H9 (cell line): ENCODE data around the gene NRP2. TPM values are rescaled to one million over a fixed set of nuclear protein-coding genes. Genes with fewer than 3 reads are reported as not detected.

Experiments
- DNase-seq: peaks from one replicate; pipeline ENCODE4 v3.0.0-alpha.2; 2017
- H2AFZ ChIP-seq: one replicate; pipeline ENCODE4 v1.6.1; 2013; ENCODE audit warnings: mild to moderate bottlenecking, low read length, control low read depth, moderate library complexity
- H2AK5ac ChIP-seq: 2 replicates; pipeline ENCODE4 v1.6.1; 2013; ENCODE audit warnings: low read length, control low read depth, mixed read lengths; ENCODE audit not compliant: insufficient read length
- H2BK120ac ChIP-seq: one replicate; pipeline ENCODE4 v1.6.1; 2013; ENCODE audit warnings: low read depth, mild to moderate bottlenecking, low read length, control low read depth, inconsistent platforms; ENCODE audit not compliant: poor library complexity, severe bottlenecking
- H2BK12ac ChIP-seq: 2 replicates; pipeline ENCODE4 v1.6.1; 2013; ENCODE audit warnings: low read length, control low read depth, mixed read lengths, low read depth; ENCODE audit not compliant: insufficient read length
- H2BK15ac ChIP-seq: 2 replicates; pipeline ENCODE4 v1.6.1; 2013; ENCODE audit warnings: low read depth, low read length, control low read depth
- H2BK20ac ChIP-seq: one replicate; pipeline ENCODE4 v1.6.1; 2013; ENCODE audit warnings: low read depth, mild to moderate bottlenecking, low read length, control low read depth, inconsistent platforms; ENCODE audit not compliant: poor library complexity, severe bottlenecking
- H2BK5ac ChIP-seq: 2 replicates; pipeline ENCODE4 v1.6.1; 2013; ENCODE audit warnings: low read length, control low read depth, mixed read lengths; ENCODE audit not compliant: insufficient read length
- H3K14ac ChIP-seq: 2 replicates; pipeline ENCODE4 v1.6.1; 2013; ENCODE audit warnings: low read length, control low read depth; ENCODE audit not compliant: insufficient read depth
- H3K18ac ChIP-seq: 2 replicates; pipeline ENCODE4 v1.6.1; 2013; ENCODE audit warnings: low read depth, mild to moderate bottlenecking, mixed read lengths, low read length, control low read depth; ENCODE audit not compliant: insufficient read length
- H3K23ac ChIP-seq: 2 replicates; pipeline ENCODE4 v1.6.1; 2013; ENCODE audit warnings: low read length, control low read depth, mixed read lengths, low read depth; ENCODE audit not compliant: insufficient read length
- H3K23me2 ChIP-seq: 2 replicates; pipeline ENCODE4 v1.6.1; 2013; ENCODE audit warnings: low read depth, mild to moderate bottlenecking, mixed read lengths, low read length, control low read depth; ENCODE audit not compliant: insufficient read length, poor library complexity, severe bottlenecking
- H3K27ac ChIP-seq: 2 replicates; pipeline ENCODE4 v1.5.1; 2013; ENCODE audit warnings: low read length, control low read depth, mixed read lengths, low read depth; ENCODE audit not compliant: insufficient read length
- H3K27me3 ChIP-seq: 2 replicates; pipeline ENCODE4 v1.6.1; 2013; ENCODE audit warnings: low read length, control low read depth, inconsistent platforms; ENCODE audit not compliant: insufficient read depth
- H3K4ac ChIP-seq: 2 replicates; pipeline ENCODE4 v1.6.1; 2013; ENCODE audit warnings: low read depth, mild to moderate bottlenecking, control low read depth, inconsistent platforms, low read length, moderate library complexity
- H3K4me1 ChIP-seq: 2 replicates; pipeline ENCODE4 v1.6.1; 2013; ENCODE audit warnings: low read length, control low read depth, inconsistent platforms; ENCODE audit not compliant: insufficient read depth
- H3K4me2 ChIP-seq: 2 replicates; pipeline ENCODE4 v1.6.1; 2013; ENCODE audit warnings: low read length, control low read depth, mixed read lengths; ENCODE audit not compliant: insufficient read length, insufficient read depth
- H3K56ac ChIP-seq: 2 replicates; pipeline ENCODE4 v1.6.1; 2013; ENCODE audit warnings: low read depth, mild to moderate bottlenecking, mixed read lengths, low read length, control low read depth; ENCODE audit not compliant: insufficient read length
- H3K79me1 ChIP-seq: 2 replicates; pipeline ENCODE4 v1.6.1; 2013; ENCODE audit warnings: low read depth, mild to moderate bottlenecking, moderate library complexity, low read length, control low read depth, inconsistent platforms; ENCODE audit not compliant: insufficient read depth, poor library complexity, severe bottlenecking
- H3K79me2 ChIP-seq: 2 replicates; pipeline ENCODE4 v1.6.1; 2013; ENCODE audit warnings: low read length, control low read depth, inconsistent platforms; ENCODE audit not compliant: insufficient read depth
- H3K9ac ChIP-seq: 2 replicates; pipeline ENCODE4 v1.6.1; 2013; ENCODE audit warnings: low read length, control low read depth, mixed read lengths; ENCODE audit not compliant: insufficient read length; ENCODE audit errors: extremely low read depth
- H3K9me3 ChIP-seq: one replicate; pipeline ENCODE4 v1.6.1; 2013; ENCODE audit warnings: low read depth, low read length, inconsistent platforms; ENCODE audit not compliant: control insufficient read depth
- H3T11ph ChIP-seq: one replicate; pipeline ENCODE4 v1.6.1; 2013; ENCODE audit warnings: mild to moderate bottlenecking, low read length, control low read depth, inconsistent platforms
- H4K20me1 ChIP-seq: one replicate; pipeline ENCODE4 v1.6.1; 2013; ENCODE audit not compliant: control insufficient read depth, insufficient read length, insufficient read depth
- H4K5ac ChIP-seq: 2 replicates; pipeline ENCODE4 v1.6.1; 2013; ENCODE audit warnings: low read depth, mild to moderate bottlenecking, mixed read lengths, low read length, control low read depth; ENCODE audit not compliant: insufficient read length
- H4K8ac ChIP-seq: replicated peaks from 2 replicates; pipeline ENCODE4 v1.6.1; 2013; ENCODE audit warnings: low read length, control low read depth, mixed read lengths, low read depth; ENCODE audit not compliant: insufficient read length
- H4K91ac ChIP-seq: 2 replicates; pipeline ENCODE4 v1.6.1; 2013; ENCODE audit warnings: low read depth, mild to moderate bottlenecking, moderate library complexity, mixed read lengths, low read length, control low read depth; ENCODE audit not compliant: insufficient read length
- H3K27ac Mint-ChIP-seq, 3 experiments: 2 replicates in 2 of 3; 3 replicates in 1 of 3; pipeline ENCODE4 v1.8.0; 2020 to 2021; ENCODE audit warnings: mixed read lengths in 3 of 3, mild to moderate bottlenecking in 1 of 3, moderate library complexity in 1 of 3
- H3K27me3 Mint-ChIP-seq: 2 replicates; pipeline ENCODE4 v1.8.0; 2021; ENCODE audit warnings: low read depth, mild to moderate bottlenecking, moderate library complexity, mixed read lengths
- H3K36me3 Mint-ChIP-seq, 3 experiments: 2 replicates in 2 of 3; 3 replicates in 1 of 3; pipeline ENCODE4 v1.8.0; 2020 to 2021; ENCODE audit warnings: low read depth in 3 of 3, mixed read lengths in 3 of 3; ENCODE audit not compliant: insufficient read depth in 1 of 3
- H3K4me1 Mint-ChIP-seq, 2 experiments: 2 replicates each; pipeline ENCODE4 v1.8.0; 2020; ENCODE audit warnings: mixed read lengths in 2 of 2
- H3K4me3 Mint-ChIP-seq, 2 experiments: 2 replicates in 1 of 2; 3 replicates in 1 of 2; pipeline ENCODE4 v1.8.0; 2020 to 2021; ENCODE audit warnings: mild to moderate bottlenecking in 2 of 2, mixed read lengths in 2 of 2, moderate library complexity in 1 of 2
- H3K9me3 Mint-ChIP-seq, 2 experiments: 2 replicates in 1 of 2; 3 replicates in 1 of 2; pipeline ENCODE4 v1.8.0; 2020; ENCODE audit warnings: mild to moderate bottlenecking in 2 of 2, mixed read lengths in 2 of 2, moderate library complexity in 1 of 2
- CTCF ChIP-seq: fragments of 200-600 bp; sonication (generic); conservative IDR thresholded peaks from 3 replicates; pipeline ENCODE4 v1.8.0; 2021; ENCODE audit warnings: antibody characterized with exemption, mild to moderate bottlenecking
- WGBS: extraction: QIAGEN DNeasy Blood & Tissue Kit; methylation state at CpG from one replicate; pipeline ENCODE4 v1.1.7; 2013; ENCODE audit warnings: missing lambda C conversion rate, low lambda C conversion rate, mixed read lengths; ENCODE audit not compliant: insufficient read length; ENCODE audit errors: extremely low coverage; 5-methylcytosine and 5-hydroxymethylcytosine counted together
- total RNA-seq: library from RNA; stranded (reverse); gene quantifications from 2 replicates; pipeline ENCODE4 v1.2.1, GENCODE V29; 2021

NRP2 gene
- total RNA-seq, 1 experiment from 2014 or later = 19.7 TPM

- Histone ChIP-seq H3K4me2 (no peak overlapping the region), H3K4me1 (no peaks in the 10 kb centered on the region; the same call in 1 of the 2 replicates), H3K79me1 (no peaks in the 10 kb centered on the region), H3K27ac (no peak overlapping the region), H2AFZ (no peak overlapping the region), H3K9me3 (no peaks in the 10 kb centered on the region), H3K79me2 (no peaks in the 10 kb centered on the region), H3K27me3 (no peaks in the 10 kb centered on the region), H4K20me1 (no peaks in the 10 kb centered on the region), H3K23ac (no peak overlapping the region), H4K91ac (no peak overlapping the region), H3K9ac (no peak overlapping the region), H3K23me2 (no peaks in the 10 kb centered on the region), H3K56ac (no peak overlapping the region), H2BK20ac (no peak overlapping the region), H2AK5ac (no peak overlapping the region), H4K8ac (no peak overlapping the region), H4K5ac (no peak overlapping the region), H2BK120ac (no peak overlapping the region), H2BK12ac (no peak overlapping the region), H3T11ph (no peak overlapping the region), H2BK5ac (no peak overlapping the region), H3K18ac (no peak overlapping the region), H2BK15ac (no peak overlapping the region), H3K14ac (no peak overlapping the region), H3K4ac (no peak overlapping the region)
- no peaks in the 10 kb centered on the region; a peak in 1 of 5 replicates for H3K9me3 Mint-ChIP-seq
- no CpG with 5 or more reads among the region's 7 CpGs for WGBS
- no peaks in the 10 kb centered on the region; a peak in 1 of 7 replicates for H3K36me3 Mint-ChIP-seq
- DNase-seq = no peak
- TF ChIP-seq CTCF = peak; percentile 88
- H3K27ac Mint-ChIP-seq = no peak overlapping the region
- H3K27me3 Mint-ChIP-seq = no peaks in the 10 kb centered on the region
- H3K4me1 Mint-ChIP-seq = peaks cover 28 to 30% of the 10 kb centered on the region in 2 experiments
- no peak overlapping the region for H3K4me3 Mint-ChIP-seq
These were observed 6.3 kb upstream of the NRP2 start for GRCh38 chr2:205675861-205676516.
